Caco-2 (cell line): ENCODE results near the gene ELOVL2. TPM values are rescaled to one million over a fixed set of nuclear protein-coding genes. Genes with fewer than 3 reads are reported as not detected.
"Not testable (repeated sequence)": the region's sequence is repeated elsewhere in the genome, so short reads cannot be mapped to it uniquely, and the experiment has no call there.

Source experiments
- BruUV-seq: library from RNA; stranded (reverse); fragments of 400-500 nt; replicated peaks from 2 replicates; lab custom pipeline; 2021; lab: Mats Ljungman, UMichigan
- CTCF ChIA-PET: fragments of 300-600 bp; sonication (Branson Sonifier 250); formaldehyde crosslinking; loops from one replicate; lab custom pipeline; 2022; ENCODE audit warnings: antibody characterized with exemption; lab: Charles Lee
- POLR2A ChIA-PET: fragments of 300-600 bp; sonication (Branson Sonifier 250); formaldehyde crosslinking; loops from one replicate; lab custom pipeline; 2022; ENCODE audit warnings: antibody characterized with exemption; lab: Charles Lee
- DNase-seq, 2 experiments: peaks; one replicate each; pipeline versions ENCODE4 v3.0.0 to v3.0.0-alpha.2; 2020 to 2022
- H3K27me3 ChIP-seq: replicated peaks from 2 replicates; pipeline ENCODE4 v1.6.0; 2011; ENCODE audit warnings: low read length; ENCODE audit not compliant: control insufficient read depth, insufficient read depth
- H3K36me3 ChIP-seq: 2 replicates; pipeline ENCODE4 v1.5.1; 2011; ENCODE audit warnings: low read length; ENCODE audit not compliant: control insufficient read depth, insufficient read depth
- H3K4me1 ChIP-seq: fragments of 250-450 bp; sonication (Bioruptor Pico); 2 replicates; pipeline ENCODE4 v1.5.1; 2020; ENCODE audit warnings: mild to moderate bottlenecking
- H3K4me3 ChIP-seq: 2 replicates; pipeline ENCODE4 v1.5.1; 2011; ENCODE audit warnings: low read depth, mild to moderate bottlenecking, control low read depth, low read length
- H3K9me3 ChIP-seq: fragments of 250-450 bp; sonication (Bioruptor Pico); 2 replicates; pipeline ENCODE4 v1.5.1; 2020; ENCODE audit warnings: mild to moderate bottlenecking, moderate library complexity
- H3K27ac Mint-ChIP-seq: one replicate; pipeline ENCODE4 v1.8.0; 2022; ENCODE audit warnings: mixed read lengths; ENCODE audit not compliant: unreplicated experiment
- H3K27me3 Mint-ChIP-seq: one replicate; pipeline ENCODE4 v1.8.0; 2022; ENCODE audit warnings: mixed read lengths; ENCODE audit not compliant: insufficient read depth, unreplicated experiment
- H3K36me3 Mint-ChIP-seq: one replicate; pipeline ENCODE4 v1.8.0; 2022; ENCODE audit warnings: mild to moderate bottlenecking, mixed read lengths; ENCODE audit not compliant: insufficient read depth, unreplicated experiment
- H3K4me1 Mint-ChIP-seq: one replicate; pipeline ENCODE4 v1.8.0; 2022; ENCODE audit warnings: low read depth, mixed read lengths; ENCODE audit not compliant: unreplicated experiment
- H3K4me3 Mint-ChIP-seq: one replicate; pipeline ENCODE4 v1.8.0; 2022; ENCODE audit warnings: mild to moderate bottlenecking, moderate library complexity, mixed read lengths; ENCODE audit not compliant: unreplicated experiment
- H3K9me3 Mint-ChIP-seq: one replicate; pipeline ENCODE4 v1.8.0; 2022; ENCODE audit warnings: mixed read lengths; ENCODE audit not compliant: unreplicated experiment
- CTCF ChIP-seq, 2 experiments: fragments of 200-600 bp in 1 of 2; IDR thresholded peaks; 1 replicate in 1 of 2; 2 replicates in 1 of 2; pipeline versions ENCODE4 v1.5.1 to v1.8.0; 2011 to 2022; ENCODE audit warnings: antibody characterized with exemption in 1 of 2, control low read depth in 1 of 2, inconsistent platforms in 1 of 2, low read depth in 1 of 2, low read length in 1 of 2, mild to moderate bottlenecking in 1 of 2, moderate library complexity in 1 of 2; ENCODE audit not compliant: insufficient read depth in 1 of 2, severe bottlenecking in 1 of 2, unreplicated experiment in 1 of 2
- intact Hi-C: fragments of 100-400 bp; cut with micrococcal nuclease; formaldehyde crosslinking; loops from one replicate; pipeline ENCODE4 v1.10.0; 2022; ENCODE audit not compliant: unreplicated experiment
- total RNA-seq: library from RNA; stranded (reverse); gene quantifications from 2 replicates; pipeline ENCODE4 v1.2.3, GENCODE V29; 2022

Gene ELOVL2
- total RNA-seq, 1 experiment from 2014 or later: not detected

- POLR2A ChIA-PET: interaction anchor here (0.6 kb wide), 1 partner anchor 40 kb away, joined by 3 read pairs; no protein-coding TSS in a partner anchor
- Histone ChIP-seq H3K36me3 (no peaks in the 10 kb centered on the region), H3K4me1 (no peaks in the 10 kb centered on the region), H3K9me3 (no peaks in the 10 kb centered on the region; the same call in 1 of the 2 replicates), H3K4me3 (no peak overlapping the region), H3K27me3 (no peaks in the 10 kb centered on the region)
- no peak overlapping the region for H3K4me3 Mint-ChIP-seq
- BruUV-seq: no TSS peak
- H3K27ac Mint-ChIP-seq: no peak overlapping the region
- peaks cover 7% of the 10 kb centered on the region for H3K4me1 Mint-ChIP-seq
- no peaks in the 10 kb centered on the region for H3K27me3 Mint-ChIP-seq
- TF ChIP-seq CTCF (IDR thresholded peaks at IDR 0.05; ENCODE audit: insufficient read depth in 1 of 2, low read depth in 1 of 2, low read length in 1 of 2, severe bottlenecking in 1 of 2, unreplicated experiment in 1 of 2): no peak
- DNase-seq: no peak
- intact Hi-C loops: no loop called here
- no peaks in the 10 kb centered on the region for H3K36me3 Mint-ChIP-seq
- H3K9me3 Mint-ChIP-seq: no peaks in the 10 kb centered on the region
- CTCF ChIA-PET: interaction anchor here (0.7 kb wide), 1 partner anchor 39 kb away, joined by 4 read pairs; no protein-coding TSS in a partner anchor
Measured at GRCh38 chr6:10993896-10994295, 50.2 kb downstream of the ELOVL2 start.

DNA sequence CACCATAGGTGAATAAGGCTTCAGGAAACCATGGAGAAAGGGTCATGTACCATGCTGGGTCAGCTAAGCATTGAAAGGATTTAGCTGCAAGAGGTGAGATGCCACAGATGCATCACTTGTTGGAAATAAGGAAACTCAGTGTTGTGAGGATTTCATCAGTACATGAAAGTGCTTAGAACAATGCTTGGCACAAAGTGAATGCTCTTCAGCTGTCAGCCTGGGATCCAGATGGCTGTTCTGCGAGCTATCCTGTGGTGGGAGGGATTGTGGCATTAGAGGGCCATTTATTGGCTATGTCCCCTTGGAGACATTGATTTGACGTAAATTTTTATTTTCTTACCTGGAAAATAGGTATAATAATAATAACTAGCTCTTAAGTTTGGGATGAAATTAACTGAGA is 53.0 kb downstream of the ELOVL2 start:
- Mint-ChIP-seq H3K27ac (no peak overlapping the region), H3K4me1 (peaks cover 7% of the 10 kb centered on the region), H3K4me3 (no peak overlapping the region), H3K27me3 (no peaks in the 10 kb centered on the region), H3K36me3 (no peaks in the 10 kb centered on the region), H3K9me3 (no peaks in the 10 kb centered on the region)
- Histone ChIP-seq H3K27me3 (no peaks in the 10 kb centered on the region), H3K9me3 (no peaks in the 10 kb centered on the region), H3K4me1 (no peaks in the 10 kb centered on the region), H3K4me3 (no peak overlapping the region), H3K36me3 (no peaks in the 10 kb centered on the region)
- no TSS peak for BruUV-seq
- ChIA-PET CTCF (interaction anchor here (0.7 to 1.1 kb wide), 4 partner anchors 37 to 97 kb away, joined by 5 to 7 read pairs (median 6); no protein-coding TSS in a partner anchor), POLR2A (interaction anchor here (0.6 kb wide), 1 partner anchor 103 kb away, joined by 4 read pairs; the partner anchor contains the start of gene SMIM13)
- no peak for TF ChIP-seq CTCF (IDR thresholded peaks at IDR 0.05; ENCODE audit: insufficient read depth in 1 of 2, low read depth in 1 of 2, low read length in 1 of 2, severe bottlenecking in 1 of 2, unreplicated experiment in 1 of 2)
- intact Hi-C loops: no loop called here
- no peak for DNase-seq

- no TSS peak for BruUV-seq
- POLR2A ChIA-PET: no interaction called here
- CTCF ChIA-PET: no interaction called here
Measured at GRCh38 chr6:10989587-10989986, 54.5 kb downstream of the ELOVL2 start.

GRCh38 chr6:10984959-10985358 is 59.1 kb downstream of the ELOVL2 start:
- DNase-seq, H3K27me3 Mint-ChIP-seq, H3K4me3 ChIP-seq, H3K4me1 Mint-ChIP-seq, POLR2A ChIA-PET, intact Hi-C loops, BruUV-seq, H3K27me3 ChIP-seq, H3K9me3 ChIP-seq, H3K36me3 ChIP-seq, H3K4me1 ChIP-seq, H3K4me3 Mint-ChIP-seq, H3K9me3 Mint-ChIP-seq, H3K36me3 Mint-ChIP-seq, CTCF ChIA-PET, H3K27ac Mint-ChIP-seq: not testable (repeated sequence)

More at GRCh38 chr6:10989587-10989986, 54.5 kb downstream of the ELOVL2 start:
- Mint-ChIP-seq H3K36me3 (no peaks in the 10 kb centered on the region), H3K4me1 (peaks cover 7% of the 10 kb centered on the region), H3K9me3 (no peaks in the 10 kb centered on the region), H3K27ac (no peak overlapping the region), H3K27me3 (no peaks in the 10 kb centered on the region), H3K4me3 (no peak overlapping the region)
- DNase-seq: no peak
- no peaks in the 10 kb centered on the region for H3K9me3 ChIP-seq
- no peaks in the 10 kb centered on the region for H3K27me3 ChIP-seq
- TF ChIP-seq CTCF (IDR thresholded peaks at IDR 0.05; ENCODE audit: insufficient read depth in 1 of 2, low read depth in 1 of 2, low read length in 1 of 2, severe bottlenecking in 1 of 2, unreplicated experiment in 1 of 2): no peak
- intact Hi-C loops: no loop called here
- no peaks in the 10 kb centered on the region for H3K4me1 ChIP-seq
- H3K4me3 ChIP-seq: no peak overlapping the region
- no peaks in the 10 kb centered on the region for H3K36me3 ChIP-seq
